NCI-H2107 treated with DMSO at 0.1 percent for 48 hours (cell line): ENCODE results near the gene CPN2.

Experiments
- DNase-seq: peaks from one replicate; lab custom pipeline; 2025; ENCODE audit not compliant: unreplicated experiment; lab: John Stamatoyannopoulos, UW

Gene CPN2

GRCh38 chr3:194296454-194297263, 54.5 kb downstream of the CPN2 start:
- no peak for DNase-seq

DNA sequence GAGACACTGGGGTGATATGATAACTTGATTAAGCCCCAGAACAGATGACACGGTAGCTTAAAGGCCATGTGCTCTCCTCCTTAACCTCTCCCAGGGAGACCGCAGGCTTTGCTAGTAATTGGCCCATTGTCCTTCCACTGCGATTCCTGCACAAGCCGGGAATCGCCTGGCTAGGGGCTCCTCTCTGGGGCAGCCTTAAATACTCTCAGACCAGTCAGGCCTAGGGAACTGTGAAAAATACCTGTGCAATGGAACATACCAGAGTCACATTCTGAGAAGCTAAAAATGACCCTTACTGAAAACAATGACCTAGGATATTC, 56.3 kb downstream of the CPN2 start:
- no peak for DNase-seq

DNA sequence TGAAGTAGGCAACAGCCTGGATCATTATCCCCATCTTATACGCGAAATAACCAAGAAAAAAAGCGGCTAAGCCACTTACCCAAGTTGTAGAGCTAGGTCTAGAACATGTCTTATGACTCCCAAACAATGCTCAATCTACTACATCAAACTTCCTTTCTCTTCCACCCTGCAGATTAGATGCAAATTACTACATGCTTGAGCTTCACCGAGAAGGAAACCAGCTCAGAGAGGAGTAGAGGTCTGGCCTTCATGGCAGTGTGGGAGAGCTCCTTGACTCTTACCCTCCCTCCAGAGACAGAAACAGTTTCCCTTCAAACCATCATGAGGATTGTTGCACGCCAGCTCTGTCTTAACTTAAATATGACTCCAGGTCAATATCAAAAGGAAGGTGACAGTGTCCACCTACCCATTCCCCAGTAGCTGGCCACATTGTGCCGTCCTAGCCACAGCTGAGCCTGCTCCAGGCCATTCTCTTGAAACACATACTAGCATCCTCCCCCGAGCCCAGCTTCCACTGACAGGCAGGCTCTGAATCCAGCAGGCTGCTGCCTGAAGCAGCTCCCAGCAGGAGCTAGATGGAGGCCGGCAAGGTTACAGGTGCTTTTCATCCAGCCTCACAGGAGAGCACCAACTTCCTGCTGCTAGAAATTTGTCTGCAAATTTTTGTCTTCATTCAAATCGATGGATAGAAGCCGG, 56.8 kb downstream of the CPN2 start:
- DNase-seq: no peak

DNA sequence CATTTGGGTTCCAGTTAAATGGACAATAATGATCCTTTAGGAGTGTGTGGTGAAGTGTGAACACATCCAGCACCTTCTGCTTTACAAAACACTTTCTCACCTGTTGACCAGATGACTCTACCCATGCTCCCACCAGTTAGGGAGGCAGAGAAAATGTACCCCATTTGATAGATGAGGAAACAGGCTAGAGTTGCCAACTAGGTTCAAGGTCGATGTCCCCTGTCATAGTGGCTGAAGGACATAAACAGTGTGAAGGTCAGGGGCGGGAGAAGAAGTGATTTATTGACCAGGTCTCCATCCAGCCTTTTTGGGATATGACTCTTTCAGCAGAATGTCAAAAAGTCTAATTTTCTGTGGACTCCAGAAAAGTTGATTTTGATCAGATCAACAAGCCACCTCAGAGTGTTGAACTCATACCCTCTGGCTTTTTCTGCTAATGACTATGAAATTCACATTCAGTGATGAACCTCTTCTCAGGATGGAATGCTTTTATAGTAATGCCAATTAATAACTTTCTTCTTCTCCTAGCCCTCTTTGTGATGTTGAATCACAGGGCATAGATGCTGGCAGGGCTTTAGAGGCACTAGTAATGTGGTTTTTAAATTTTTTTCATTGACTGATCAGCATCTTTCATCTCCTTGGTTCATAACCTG, 57.5 kb downstream of the CPN2 start:
- no peak for DNase-seq

DNA sequence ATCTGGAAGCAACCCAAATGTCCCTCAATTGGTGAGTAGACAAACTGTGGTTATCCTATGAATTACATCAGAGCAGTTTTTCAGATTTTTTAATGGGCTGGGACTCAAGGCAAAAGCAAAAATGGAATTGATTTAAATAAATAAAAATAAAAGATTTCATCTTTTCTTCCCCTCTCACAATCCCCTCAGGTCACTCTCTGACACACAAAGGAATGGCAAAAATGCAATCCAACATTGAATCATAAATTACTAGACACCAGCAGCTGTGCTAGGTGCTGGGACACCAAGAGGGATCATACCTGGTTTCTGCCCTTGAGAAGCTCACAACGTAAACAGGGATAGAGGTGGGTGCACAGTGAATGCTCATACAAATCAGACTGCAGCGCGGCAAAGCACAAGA, 58.8 kb downstream of the CPN2 start:
- no peak for DNase-seq
